Coronary artery (tissue), 2 donors: ENCODE data around the gene SETBP1.

ENCODE experiments used
- DNase-seq: peaks from one replicate; pipeline ENCODE4 v3.0.0-alpha.2; 2017; ENCODE audit warnings: low spot score
- H3K27ac ChIP-seq, 2 donors: fragments of 200-600 bp; sonication (generic); one replicate each; pipeline ENCODE4 v1.5.1; 2016 to 2019
- H3K4me3 ChIP-seq: fragments of 200-600 bp; sonication (generic); 2 replicates; pipeline ENCODE4 v1.5.1; 2016; ENCODE audit warnings: mild to moderate bottlenecking, moderate library complexity
- TF ChIP-seq, protein P1 (sequence below): fragments of 200-600 bp; sonication (generic); IDR thresholded peaks from one replicate; pipeline ENCODE4 v1.5.1; 2019; ENCODE audit warnings: antibody characterized with exemption

SETBP1 gene

DNA sequence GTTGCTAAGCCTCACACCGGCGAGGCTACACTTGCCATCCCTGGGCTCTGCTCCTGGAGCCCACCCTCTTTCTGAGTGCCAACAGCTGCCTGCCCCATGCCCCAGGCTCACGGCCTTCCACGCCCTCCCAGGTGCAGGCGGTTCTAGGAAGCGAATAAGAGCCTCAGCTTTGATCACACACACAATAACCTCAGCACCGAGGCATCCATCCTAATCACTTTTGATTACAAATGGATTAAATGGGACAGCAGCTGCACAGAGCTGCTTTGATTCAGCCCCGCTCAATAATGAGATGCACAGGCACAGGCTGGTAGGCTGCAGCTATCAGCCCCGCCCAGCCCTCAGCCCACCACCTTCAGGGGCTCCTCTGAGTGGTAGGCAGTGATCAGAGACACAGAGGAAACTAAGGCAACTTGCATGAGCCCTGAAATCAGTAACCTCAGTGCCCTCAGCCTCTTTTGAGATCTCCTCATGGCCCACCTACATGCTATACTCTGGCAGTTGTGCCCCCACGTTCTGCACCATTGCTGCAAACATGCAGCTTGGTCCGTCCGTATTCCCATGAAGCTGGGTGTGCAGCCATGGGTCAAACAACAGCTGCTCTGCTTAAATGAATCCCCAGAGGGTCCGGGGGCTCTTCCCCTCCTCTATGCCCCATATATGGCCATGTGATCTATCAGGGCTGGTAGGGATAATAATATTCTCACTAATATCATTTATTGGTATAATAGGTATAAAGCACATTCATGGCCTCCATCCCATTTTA lies 171.4 kb downstream of the SETBP1 start:
- TF ChIP-seq, protein P1, sequence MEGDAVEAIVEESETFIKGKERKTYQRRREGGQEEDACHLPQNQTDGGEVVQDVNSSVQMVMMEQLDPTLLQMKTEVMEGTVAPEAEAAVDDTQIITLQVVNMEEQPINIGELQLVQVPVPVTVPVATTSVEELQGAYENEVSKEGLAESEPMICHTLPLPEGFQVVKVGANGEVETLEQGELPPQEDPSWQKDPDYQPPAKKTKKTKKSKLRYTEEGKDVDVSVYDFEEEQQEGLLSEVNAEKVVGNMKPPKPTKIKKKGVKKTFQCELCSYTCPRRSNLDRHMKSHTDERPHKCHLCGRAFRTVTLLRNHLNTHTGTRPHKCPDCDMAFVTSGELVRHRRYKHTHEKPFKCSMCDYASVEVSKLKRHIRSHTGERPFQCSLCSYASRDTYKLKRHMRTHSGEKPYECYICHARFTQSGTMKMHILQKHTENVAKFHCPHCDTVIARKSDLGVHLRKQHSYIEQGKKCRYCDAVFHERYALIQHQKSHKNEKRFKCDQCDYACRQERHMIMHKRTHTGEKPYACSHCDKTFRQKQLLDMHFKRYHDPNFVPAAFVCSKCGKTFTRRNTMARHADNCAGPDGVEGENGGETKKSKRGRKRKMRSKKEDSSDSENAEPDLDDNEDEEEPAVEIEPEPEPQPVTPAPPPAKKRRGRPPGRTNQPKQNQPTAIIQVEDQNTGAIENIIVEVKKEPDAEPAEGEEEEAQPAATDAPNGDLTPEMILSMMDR: no peak
- Histone ChIP-seq H3K27ac (no peak overlapping the region), H3K4me3 (no peak overlapping the region)
- DNase-seq: no peak

DNA sequence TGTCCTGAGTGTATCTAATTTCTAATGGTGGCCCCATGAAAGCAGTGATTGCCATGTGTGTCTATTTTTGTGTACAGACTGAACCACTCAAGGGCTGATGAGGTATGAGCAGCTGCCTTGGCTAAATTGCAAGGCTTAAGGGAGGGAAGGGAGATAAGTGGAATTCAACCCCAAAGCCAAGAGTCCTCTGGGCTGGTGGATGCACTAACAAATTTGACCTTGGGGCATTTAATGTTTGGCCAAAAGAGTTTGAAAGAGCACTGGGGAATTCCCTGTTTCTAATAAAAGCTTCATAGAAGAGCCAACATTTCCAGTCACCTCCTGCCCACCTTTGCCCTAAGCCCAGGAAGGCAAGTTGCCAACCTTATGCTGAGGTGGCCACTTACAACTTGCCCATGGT lies 172.1 kb downstream of the SETBP1 start:
- H3K4me3 ChIP-seq: no peak overlapping the region
- TF ChIP-seq, protein P1: no peak
- no peak for DNase-seq
- no peak overlapping the region for H3K27ac ChIP-seq

DNA sequence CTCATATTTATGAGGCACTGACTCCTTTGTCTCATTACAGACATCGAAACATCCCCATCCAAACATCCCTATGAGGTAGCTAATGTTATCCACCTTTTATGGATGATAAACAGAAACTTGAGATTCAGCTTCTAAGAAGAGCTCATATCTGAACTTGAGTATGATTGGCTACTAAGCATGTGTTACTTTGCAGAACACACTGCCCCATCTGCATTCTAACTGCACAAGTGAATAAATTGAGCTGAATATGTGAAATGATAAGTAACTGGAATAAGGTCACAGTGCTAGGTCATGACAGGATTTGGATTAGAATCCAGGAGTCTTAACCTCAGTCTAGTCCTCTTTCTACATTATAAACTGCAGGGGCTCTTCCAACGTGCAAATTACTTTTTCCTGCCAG lies 172.7 kb downstream of the SETBP1 start:
- Histone ChIP-seq H3K4me3 (no peak overlapping the region), H3K27ac (no peak overlapping the region)
- TF ChIP-seq, protein P1: no peak
- no peak for DNase-seq

DNA sequence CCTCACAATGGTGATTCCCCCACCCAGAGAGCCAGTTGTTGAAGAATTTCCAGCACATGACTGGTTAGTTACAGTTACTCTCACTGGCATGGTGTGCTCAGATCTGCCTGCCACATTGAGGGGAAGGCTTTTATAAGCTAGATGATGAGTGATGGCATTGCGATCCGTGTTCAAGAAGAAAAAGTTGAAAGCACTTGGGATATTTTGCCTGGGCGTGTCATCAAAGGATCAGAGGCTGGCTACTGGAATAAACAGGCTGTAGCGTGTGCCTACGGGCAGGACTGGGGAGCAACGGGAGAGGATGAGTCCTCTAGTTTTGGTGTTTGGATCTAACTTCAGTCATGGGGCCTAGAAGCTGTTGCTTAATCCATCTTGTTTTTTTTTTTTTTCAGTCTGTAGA lies 175.0 kb downstream of the SETBP1 start:
- Histone ChIP-seq H3K4me3 (no peak overlapping the region), H3K27ac (no peak overlapping the region)
- TF ChIP-seq, protein P1: no peak
- no peak for DNase-seq

DNA sequence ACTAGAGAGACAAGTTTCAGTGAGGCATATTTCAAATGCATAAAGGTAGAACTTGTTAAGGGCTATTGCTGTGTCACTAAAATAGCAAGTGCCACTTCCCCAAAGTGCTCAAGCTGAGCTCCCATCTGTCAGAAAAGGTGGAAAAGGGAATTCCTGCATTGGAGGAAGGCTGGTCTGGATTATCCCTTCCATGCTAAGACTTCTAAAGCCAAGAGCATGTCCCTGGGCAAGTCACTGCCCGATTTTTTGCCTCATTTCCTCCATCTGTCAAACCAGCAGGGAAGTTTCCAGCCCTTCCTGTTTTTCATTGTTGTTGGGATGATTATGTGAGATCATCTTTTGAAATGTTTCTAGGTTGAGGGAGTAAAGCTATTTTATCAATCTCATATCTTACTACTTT lies 175.5 kb downstream of the SETBP1 start:
- no peak for DNase-seq
- no peak overlapping the region for H3K4me3 ChIP-seq
- H3K27ac ChIP-seq: no peak overlapping the region
- TF ChIP-seq, protein P1: no peak

DNA sequence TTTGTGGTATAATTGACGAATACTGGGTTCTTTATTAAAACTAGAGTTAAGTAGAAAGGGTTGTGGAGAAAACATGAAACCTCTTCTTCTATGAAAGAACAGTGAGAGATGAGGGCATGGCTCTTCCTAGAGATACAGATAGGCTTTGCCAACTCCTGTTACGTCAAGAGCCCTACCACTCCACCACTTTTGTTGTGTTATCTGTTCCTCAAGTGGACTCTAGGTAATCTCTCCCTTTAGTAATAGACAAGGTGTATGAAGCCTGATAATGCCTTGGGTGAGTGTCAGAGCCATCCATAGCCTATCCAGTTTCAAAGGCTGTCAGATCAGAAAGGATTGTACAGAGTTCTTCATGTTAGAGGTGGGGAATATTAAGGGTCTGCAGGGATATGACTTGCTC lies 176.4 kb downstream of the SETBP1 start:
- no peak overlapping the region for H3K27ac ChIP-seq
- DNase-seq: no peak
- TF ChIP-seq, protein P1: no peak
- H3K4me3 ChIP-seq: no peak overlapping the region

DNA sequence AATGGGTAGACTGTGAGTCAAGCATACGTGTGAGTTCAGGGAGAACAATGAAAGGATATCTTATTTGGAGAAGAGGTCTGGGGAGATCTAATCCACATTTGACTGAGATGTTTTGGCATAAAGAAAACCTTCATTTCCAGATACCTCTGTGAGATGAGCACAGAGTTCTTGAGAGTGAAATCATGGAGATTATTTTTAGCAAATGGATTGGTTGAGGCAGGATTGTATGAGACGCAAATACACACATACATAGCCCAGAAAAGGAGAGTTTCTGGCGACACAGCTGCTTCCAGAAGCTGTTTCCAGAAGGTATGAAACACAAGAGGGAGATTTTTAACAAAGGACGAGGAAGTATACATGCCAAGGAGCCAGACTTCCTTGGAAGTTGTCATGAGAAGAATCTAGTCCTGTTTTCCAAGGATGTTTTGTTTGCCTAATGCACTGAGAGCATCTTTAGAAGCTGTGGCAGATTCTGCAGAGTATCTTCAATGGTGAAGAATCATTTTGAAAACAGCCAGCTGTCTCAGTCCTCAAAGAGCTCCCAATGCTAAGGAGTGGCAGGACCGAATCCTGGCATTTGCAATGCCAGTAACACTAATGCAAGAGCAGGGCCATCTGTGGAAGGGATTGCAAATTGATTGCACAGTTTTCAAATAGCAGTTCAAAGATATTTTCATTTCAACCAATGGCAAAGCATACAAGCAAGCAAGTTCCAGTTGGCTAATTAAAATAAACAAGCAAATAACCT lies 177.2 kb downstream of the SETBP1 start:
- DNase-seq: no peak
- TF ChIP-seq, protein P1: no peak
- H3K27ac ChIP-seq: no peak overlapping the region
- no peak overlapping the region for H3K4me3 ChIP-seq
